Stomach smooth muscle (tissue), 2 donors: ENCODE measurements around the gene CBL.

Experiments
- H3K27ac ChIP-seq: one replicate; pipeline ENCODE4 v1.7.0; 2013; ENCODE audit warnings: mild to moderate bottlenecking, low read length, inconsistent platforms
- H3K27me3 ChIP-seq, 2 donors: one replicate each; pipeline ENCODE4 v1.7.0; 2013; ENCODE audit warnings: low read length in 2 of 2; ENCODE audit not compliant: insufficient read depth in 2 of 2, control insufficient read depth in 1 of 2
- H3K36me3 ChIP-seq, 2 donors: one replicate each; pipeline ENCODE4 v1.7.0; 2013; ENCODE audit warnings: low read length in 2 of 2; ENCODE audit not compliant: control insufficient read depth in 2 of 2, insufficient read depth in 2 of 2
- H3K4me1 ChIP-seq: one replicate; pipeline ENCODE4 v1.7.0; 2013; ENCODE audit warnings: low read length; ENCODE audit not compliant: control insufficient read depth, insufficient read depth
- H3K4me3 ChIP-seq, 2 donors: one replicate each; pipeline ENCODE4 v1.7.0; 2013; ENCODE audit warnings: low read length in 2 of 2
- H3K9ac ChIP-seq, 2 donors: one replicate each; pipeline ENCODE4 v1.7.0; 2013; ENCODE audit warnings: low read length in 2 of 2, mild to moderate bottlenecking in 1 of 2
- H3K9me3 ChIP-seq, 2 donors: one replicate each; pipeline ENCODE4 v1.7.0; 2013; ENCODE audit warnings: low read length in 2 of 2; ENCODE audit not compliant: control insufficient read depth in 2 of 2
- donor health status: healthy.
- donor health status: Pancreatic carcinoma.

The CBL gene

DNA sequence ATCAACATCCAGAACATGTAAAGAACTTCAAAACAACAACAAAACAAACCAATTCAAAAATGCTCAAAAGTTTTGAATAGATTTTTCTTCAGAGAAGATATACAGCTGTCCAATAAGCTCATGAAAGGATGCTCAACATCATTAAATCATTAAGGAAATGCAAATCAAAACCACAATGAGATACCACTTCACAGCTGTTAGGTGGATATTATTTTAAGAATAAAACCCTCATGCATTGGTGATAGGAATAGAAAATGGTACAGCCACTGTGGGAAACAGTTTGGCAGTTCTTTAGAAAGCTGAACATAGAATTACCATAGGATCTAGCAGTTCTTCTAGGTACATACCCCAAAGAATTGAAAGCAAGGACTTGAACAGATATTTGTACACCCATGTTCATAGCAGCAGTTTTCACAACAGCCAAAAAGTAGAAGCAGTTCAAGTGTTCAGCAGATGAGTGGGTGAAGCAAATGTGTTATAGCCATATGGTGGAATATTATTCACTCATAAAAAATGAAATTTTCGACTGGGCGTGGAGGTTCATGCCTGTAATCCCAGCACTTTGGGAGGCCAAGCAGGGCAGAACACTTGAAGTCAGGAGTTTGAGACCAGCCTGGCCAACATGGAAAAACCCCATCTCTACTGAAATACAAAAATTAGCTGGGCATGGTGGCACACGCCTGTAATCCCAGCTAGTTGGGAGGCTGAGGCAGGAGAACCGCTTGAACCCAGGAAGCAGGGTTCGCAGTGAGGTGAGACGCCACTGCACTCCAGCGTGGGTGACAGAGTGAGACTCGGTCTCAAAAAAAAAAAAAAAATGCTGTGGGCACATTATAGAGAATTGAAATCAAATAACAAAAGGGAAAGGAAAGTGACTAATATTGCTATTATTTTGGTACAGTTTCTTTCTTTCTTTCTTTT is 42.9 kb downstream of the CBL start:
- no peaks in the 10 kb centered on the region for H3K27me3 ChIP-seq
- H3K9me3 ChIP-seq: no peaks in the 10 kb centered on the region
- H3K9ac ChIP-seq: no peak overlapping the region
- H3K36me3 ChIP-seq: no peaks in the 10 kb centered on the region
- no peaks in the 10 kb centered on the region for H3K4me1 ChIP-seq
- H3K27ac ChIP-seq: no peak overlapping the region
- no peak overlapping the region for H3K4me3 ChIP-seq

DNA sequence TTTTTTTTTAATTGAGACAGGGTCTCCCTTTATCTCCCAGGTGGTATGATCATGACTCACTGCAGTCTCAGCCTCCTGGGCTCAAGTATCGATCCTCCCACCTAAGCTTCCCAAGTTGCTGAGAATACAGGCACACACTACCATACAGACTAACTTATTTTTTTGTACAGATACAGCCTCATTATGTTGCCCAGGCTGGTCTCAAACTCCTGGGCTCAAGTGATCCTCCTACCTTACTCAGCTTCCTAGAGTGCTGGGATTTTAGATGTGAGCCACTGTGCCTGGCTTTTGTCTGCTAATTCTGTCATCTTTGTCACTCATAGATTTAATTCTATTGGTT is 43.5 kb downstream of the CBL start:
- Histone ChIP-seq H3K36me3 (no peaks in the 10 kb centered on the region), H3K27ac (no peak overlapping the region), H3K9ac (no peak overlapping the region), H3K27me3 (no peaks in the 10 kb centered on the region), H3K4me1 (no peaks in the 10 kb centered on the region), H3K4me3 (no peak overlapping the region), H3K9me3 (no peaks in the 10 kb centered on the region)

DNA sequence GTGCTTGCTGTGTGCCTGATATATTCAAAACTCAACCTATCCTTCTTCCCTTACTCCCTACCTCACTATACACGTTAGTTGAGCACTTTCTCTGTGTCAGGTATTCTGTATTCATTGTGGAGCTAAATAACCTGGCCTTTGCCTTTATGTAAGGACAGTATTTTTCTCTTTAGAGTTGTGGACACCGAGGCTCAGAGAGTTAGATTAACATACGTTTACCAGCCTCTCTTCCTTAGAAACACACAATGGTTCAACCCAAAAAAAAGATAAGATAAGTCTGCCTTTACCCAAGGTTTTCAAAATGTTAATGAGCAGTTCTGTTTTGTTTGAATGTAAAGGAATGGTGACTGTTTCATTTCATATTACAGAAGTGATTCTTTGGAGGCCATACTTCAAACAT is 45.0 kb downstream of the CBL start:
- Histone ChIP-seq H3K9me3 (no peaks in the 10 kb centered on the region), H3K4me1 (no peaks in the 10 kb centered on the region), H3K36me3 (peaks cover 0 to 4% of the 10 kb centered on the region in 2 donors), H3K4me3 (no peak overlapping the region), H3K27me3 (no peaks in the 10 kb centered on the region), H3K9ac (no peak overlapping the region), H3K27ac (no peak overlapping the region)

DNA sequence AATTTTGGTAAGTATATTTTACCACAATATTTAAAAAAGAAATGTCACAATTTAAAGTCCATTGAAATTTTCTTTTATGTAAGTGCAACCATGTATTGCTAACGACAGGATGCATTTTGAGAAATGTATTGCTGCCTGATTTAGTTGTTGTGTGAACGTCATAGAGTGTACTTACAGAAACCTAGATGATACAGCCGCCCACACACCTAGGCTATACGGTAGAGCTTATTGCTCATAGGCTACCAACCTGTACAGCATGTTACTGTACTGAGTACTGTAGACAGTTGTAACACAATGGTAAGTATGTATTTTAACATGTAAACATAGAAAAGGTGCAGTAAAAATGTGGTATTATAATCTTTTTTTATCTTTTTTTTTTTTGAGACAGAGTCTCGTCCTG is 48.1 kb downstream of the CBL start:
- Histone ChIP-seq H3K4me1 (no peaks in the 10 kb centered on the region), H3K36me3 (peaks cover 0 to 4% of the 10 kb centered on the region in 2 donors), H3K9me3 (no peaks in the 10 kb centered on the region), H3K4me3 (no peak overlapping the region), H3K27me3 (no peaks in the 10 kb centered on the region), H3K27ac (no peak overlapping the region), H3K9ac (no peak overlapping the region)

DNA sequence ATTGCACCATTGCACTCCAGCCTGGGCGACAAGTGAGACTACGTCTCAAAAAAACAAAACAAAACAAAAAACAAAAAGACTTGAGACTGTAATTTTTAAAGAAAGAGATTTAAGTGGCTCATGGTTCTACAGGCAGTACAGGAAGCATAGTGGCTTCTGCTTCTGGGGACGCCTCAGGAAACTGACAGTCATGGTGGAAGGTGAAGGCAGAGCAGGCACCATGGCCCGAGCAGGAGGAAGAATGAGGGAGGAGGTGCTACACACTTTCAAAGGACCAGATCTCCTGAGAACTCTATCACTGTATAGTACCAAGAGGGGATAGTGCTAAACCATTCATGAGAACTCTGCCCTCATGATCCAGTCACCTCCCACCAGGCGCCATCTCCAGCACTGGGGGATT is 52.0 kb downstream of the CBL start:
- no peaks in the 10 kb centered on the region for H3K4me1 ChIP-seq
- peaks cover 0 to 4% of the 10 kb centered on the region in 2 donors for H3K36me3 ChIP-seq
- no peaks in the 10 kb centered on the region for H3K27me3 ChIP-seq
- H3K9ac ChIP-seq: no peak overlapping the region
- no peak overlapping the region for H3K27ac ChIP-seq
- H3K9me3 ChIP-seq: no peaks in the 10 kb centered on the region
- H3K4me3 ChIP-seq: no peak overlapping the region

DNA sequence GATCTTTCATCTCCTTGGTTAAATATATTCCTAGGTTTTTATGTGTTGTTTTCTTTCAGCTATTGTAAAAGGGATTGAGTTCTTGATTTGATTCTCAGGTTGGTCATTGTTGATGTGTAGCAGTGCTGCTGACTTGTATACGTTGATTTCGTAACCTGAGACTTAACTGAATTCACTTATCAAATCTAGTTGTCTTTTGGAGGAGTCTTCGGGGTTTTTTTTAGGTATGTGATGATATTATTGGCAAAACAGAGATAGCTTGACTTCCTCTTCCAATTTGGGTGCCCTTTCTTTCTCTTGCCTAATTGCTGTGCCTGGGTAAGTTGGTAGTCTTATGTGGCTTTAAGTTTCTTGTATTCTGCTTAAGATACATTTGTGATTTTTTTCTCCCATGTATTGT is 52.8 kb downstream of the CBL start:
- no peak overlapping the region for H3K27ac ChIP-seq

DNA sequence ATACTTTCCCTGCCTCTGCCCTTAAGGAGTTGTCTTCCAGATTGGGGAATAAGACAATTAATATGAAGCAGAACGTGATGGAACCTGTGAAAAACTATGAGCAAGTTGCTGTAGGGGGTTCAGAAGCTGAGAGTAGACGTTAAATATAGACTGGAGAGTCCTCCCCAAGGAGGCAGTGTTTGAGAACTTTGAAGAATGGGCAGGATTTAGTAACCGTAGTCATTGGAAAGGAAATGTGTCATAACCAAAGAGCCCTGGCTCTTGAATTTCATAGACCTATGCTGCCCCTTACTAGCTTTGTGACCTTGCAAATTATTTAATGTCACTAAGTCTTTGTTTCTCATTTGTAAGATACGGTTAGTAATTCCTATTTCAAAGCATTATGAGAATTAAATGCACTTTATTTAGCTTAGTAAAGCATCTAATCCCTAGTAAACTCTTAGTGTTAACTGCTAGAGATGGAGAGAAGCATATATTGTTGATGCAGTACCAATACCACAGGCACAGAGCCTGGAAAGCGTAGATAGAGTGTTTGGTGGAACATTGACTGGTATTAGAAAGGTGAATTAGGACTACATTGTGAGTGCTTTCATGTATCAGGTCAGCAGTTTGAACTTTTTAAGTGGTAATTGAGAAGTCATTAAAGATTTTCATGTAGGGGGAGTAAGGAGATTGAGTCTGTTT is 56.7 kb downstream of the CBL start:
- Histone ChIP-seq H3K4me1 (no peaks in the 10 kb centered on the region), H3K4me3 (no peak overlapping the region), H3K27me3 (no peaks in the 10 kb centered on the region), H3K36me3 (no peaks in the 10 kb centered on the region), H3K9me3 (no peaks in the 10 kb centered on the region), H3K9ac (no peak overlapping the region), H3K27ac (no peak overlapping the region)

More for the DNA sequence above, 52.8 kb downstream of the CBL start:
- H3K9ac ChIP-seq: no peak overlapping the region
- H3K4me1 ChIP-seq: no peaks in the 10 kb centered on the region
- H3K4me3 ChIP-seq: no peak overlapping the region
- no peaks in the 10 kb centered on the region for H3K9me3 ChIP-seq
- H3K27me3 ChIP-seq: no peaks in the 10 kb centered on the region
- H3K36me3 ChIP-seq: peaks cover 0 to 4% of the 10 kb centered on the region in 2 donors

DNA sequence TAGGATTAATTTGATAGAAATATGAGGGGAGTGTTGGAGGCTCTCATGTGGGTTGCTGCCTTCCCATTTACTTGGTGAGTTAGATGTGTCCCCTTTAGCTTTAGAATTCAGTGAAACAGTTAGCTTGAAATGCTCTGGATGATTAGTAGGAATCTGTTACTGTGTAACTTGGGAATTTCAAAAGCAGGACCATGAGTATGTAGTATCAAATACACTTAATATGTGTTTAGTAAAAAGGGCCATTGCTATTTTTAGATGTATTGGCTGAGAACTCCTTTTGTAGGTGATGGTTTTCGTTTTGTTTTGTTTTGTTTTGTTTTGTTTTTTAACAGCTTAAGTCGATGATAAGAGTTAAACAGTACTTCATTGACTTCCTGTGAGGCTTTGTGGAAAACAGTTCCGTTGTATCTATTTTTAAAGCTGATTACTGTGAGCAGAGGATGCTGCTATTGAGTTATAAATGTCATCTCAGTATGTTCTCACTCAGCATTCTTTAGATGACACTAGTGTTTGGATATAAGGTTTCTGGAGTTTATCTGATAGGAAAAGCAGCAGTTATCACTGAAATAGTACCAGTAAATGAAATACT is 57.3 kb downstream of the CBL start:
- no peaks in the 10 kb centered on the region for H3K9me3 ChIP-seq
- H3K27me3 ChIP-seq: no peaks in the 10 kb centered on the region
- H3K9ac ChIP-seq: no peak overlapping the region
- no peaks in the 10 kb centered on the region for H3K4me1 ChIP-seq
- no peaks in the 10 kb centered on the region for H3K36me3 ChIP-seq
- H3K27ac ChIP-seq: no peak overlapping the region
- no peak overlapping the region for H3K4me3 ChIP-seq

DNA sequence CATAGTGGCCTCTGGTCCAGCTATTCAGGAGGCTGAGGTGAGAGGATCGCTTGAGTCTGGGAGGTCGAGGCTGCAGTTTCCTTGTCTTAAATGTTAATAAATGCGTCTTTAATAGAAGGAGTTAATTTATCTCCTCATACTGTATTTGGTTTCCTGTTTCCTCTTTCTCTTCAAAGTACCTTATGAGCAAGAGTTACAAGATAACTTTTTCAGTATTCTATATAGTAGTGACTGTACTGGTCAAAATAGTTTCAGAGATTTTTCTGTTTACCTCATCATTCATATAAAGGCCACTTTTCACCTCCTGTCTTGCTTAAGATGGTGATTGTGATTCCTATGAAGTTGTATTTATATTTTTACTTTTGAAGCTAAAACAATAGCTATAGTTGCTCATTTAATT is 59.9 kb downstream of the CBL start:
- H3K9ac ChIP-seq: no peak overlapping the region
- no peak overlapping the region for H3K27ac ChIP-seq
- H3K36me3 ChIP-seq: no peaks in the 10 kb centered on the region
- H3K27me3 ChIP-seq: no peaks in the 10 kb centered on the region
- no peaks in the 10 kb centered on the region for H3K9me3 ChIP-seq
- H3K4me3 ChIP-seq: no peak overlapping the region
- H3K4me1 ChIP-seq: no peaks in the 10 kb centered on the region

DNA sequence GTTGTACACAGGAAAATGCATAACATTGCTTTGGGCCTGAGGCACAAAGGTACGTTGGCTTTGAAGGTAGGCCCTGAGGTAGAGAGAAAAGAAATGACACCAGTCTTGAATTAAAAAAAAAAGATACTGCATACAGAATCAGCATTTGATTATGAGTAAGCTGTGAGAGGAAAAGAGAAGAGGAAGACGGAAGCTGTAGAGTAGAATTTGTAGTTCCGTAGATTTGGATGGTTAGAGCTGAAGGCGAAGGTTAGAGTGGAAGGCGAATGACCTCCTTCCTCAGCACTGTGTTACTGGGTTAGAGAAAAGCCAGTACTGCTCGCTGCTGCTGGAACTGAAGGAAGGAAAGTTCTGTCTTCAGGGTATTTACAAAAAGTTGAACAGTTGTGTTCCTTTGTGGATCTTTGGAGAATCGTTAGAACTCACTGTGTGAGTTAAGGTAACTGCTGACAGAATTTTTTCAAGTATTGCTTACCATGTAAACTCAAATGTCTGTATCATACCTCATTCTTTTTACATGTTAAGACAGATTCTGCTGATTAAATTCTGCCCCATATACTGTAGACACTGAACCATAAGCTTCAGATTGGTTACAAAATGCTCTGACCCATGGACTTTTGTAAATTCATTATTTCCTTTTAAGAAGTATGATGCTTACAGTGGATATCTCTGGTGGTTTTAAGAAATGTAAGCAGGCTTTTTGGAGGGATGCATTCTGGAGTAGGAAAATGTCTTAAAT is 60.5 kb downstream of the CBL start:
- no peak overlapping the region for H3K27ac ChIP-seq

More for the DNA sequence above, 60.5 kb downstream of the CBL start:
- Histone ChIP-seq H3K9ac (no peak overlapping the region), H3K4me3 (no peak overlapping the region), H3K9me3 (no peaks in the 10 kb centered on the region), H3K27me3 (no peaks in the 10 kb centered on the region), H3K4me1 (no peaks in the 10 kb centered on the region), H3K36me3 (no peaks in the 10 kb centered on the region)
